Erythroblast (primary cell): ENCODE measurements around the gene XYLT1.

ENCODE experiments used
- DNase-seq, 2 experiments: peaks; one replicate each; lab custom pipeline; 2025; lab: John Stamatoyannopoulos, UW
- GATA1 ChIP-seq: IDR thresholded peaks from 2 replicates; pipeline ENCODE4 v1.6.1; 2011; ENCODE audit warnings: low read depth, mild to moderate bottlenecking, control low read depth, low read length, moderate library complexity
- POLR2A ChIP-seq: IDR thresholded peaks from 2 replicates; pipeline ENCODE4 v1.6.1; 2011; ENCODE audit warnings: mild to moderate bottlenecking, low read length

XYLT1 gene

DNA sequence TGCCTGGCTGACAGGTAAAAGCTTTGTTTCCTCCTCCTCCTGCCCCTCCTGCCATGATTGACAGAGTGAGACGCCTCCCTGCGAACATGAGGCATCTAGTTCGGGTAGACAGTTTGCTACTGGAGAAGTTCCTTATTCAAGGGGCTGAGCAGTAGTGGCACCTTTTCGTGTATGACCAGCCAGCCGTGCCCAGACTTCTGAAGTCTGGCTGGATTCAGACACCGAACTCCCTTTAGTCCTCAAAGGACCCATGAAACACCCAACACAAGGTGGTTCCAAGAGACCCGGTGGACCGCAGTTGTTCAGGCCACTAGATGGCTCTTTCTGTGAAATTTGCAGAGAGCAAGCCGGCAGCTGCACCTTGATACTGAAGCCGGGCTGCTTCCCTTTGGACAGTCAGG is 192.8 kb downstream of the XYLT1 start:
- peak in 1 of 2 experiments; percentile 2 for DNase-seq
- TF ChIP-seq POLR2A: no peak
- TF ChIP-seq GATA1: no peak

DNA sequence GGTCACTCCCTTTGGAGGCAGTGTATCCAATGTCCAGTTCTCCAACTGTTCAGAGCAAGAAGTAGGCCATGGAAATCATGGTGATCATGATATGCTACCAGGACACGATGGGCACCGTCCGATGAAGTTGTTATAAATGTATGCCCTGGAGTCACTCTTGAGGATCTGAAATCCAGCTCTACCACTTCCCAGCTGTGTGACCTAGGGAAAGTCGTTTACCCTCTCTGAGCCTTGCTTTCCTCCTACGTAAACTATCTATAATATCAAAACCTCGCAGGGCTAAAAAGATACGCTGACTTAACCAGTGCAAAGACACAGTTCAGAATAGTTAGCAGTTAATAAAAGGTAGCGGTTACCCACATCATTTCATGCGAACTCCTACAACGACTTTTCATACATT is 194.2 kb downstream of the XYLT1 start:
- DNase-seq: no peak
- TF ChIP-seq POLR2A (no peak), GATA1 (no peak)

DNA sequence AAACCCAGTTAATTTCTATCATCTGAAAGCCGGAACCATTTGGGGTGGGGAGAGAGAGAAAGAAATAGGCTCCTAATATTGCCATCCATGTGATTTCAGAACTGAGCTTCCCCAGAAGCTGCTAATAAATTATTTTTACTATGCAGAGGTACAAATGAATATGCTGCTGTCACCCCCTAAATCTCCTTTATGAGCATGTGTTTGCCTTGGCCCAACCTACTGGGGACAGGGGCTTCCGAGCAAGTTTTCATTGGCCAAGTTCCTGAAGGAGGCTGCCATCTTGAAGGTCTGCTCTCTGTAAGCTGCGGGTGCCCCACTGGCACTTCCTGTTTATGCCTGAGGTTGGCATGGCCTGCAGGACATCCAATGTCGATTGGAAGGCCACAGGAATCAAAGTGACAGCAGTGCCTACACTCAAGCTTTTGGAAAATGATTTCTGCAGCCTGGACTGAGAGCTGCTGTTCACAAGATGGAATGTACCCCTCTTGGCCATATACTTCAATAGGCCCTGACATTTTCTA is 194.7 kb downstream of the XYLT1 start:
- DNase-seq: no peak
- TF ChIP-seq POLR2A (no peak), GATA1 (no peak)

DNA sequence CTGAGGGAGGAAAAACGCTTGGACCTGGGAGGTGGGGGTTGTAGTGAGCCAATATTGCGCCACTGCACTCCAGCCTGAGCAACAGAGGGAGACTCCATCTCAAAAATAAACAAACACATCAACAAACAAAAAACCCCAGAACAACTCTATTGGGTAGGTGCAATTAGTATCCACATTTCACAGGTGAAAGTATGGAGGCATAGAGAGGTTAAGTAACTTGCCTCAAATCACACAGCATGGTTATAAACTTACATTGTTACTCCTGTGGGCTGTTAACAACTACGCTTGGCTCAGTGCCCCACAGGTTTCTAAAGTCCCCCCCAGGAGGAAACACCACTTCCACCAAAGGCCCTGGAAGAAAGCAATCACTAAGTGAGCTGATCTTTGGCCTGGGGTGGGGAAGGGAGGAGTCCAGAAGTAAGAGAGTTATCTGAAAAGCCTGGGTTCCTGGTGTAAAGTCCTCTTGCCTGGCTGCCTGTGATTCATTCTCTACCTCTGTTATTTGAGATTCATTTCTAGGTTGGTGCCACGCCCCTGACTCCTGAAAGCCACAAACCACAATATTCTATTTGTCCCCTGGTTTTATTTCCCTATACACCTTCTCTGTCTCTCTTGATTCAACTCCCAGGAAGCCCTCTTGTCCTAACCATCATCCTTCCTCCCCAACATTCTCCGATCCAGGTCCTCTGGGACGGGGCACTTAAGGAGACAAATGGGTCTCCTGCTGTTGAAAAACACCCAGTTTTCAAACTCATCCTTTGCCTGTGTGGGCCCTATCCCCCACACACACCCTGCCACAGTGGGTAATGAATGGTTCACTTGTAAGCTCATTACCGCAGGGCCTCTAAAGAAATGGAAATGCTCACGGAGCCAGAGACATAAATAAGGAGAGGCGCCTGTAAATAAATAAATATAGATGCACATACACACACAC is 195.4 kb downstream of the XYLT1 start:
- no peak for TF ChIP-seq POLR2A
- TF ChIP-seq GATA1: no peak
- DNase-seq: peak in 1 of 2 experiments; percentile 3

DNA sequence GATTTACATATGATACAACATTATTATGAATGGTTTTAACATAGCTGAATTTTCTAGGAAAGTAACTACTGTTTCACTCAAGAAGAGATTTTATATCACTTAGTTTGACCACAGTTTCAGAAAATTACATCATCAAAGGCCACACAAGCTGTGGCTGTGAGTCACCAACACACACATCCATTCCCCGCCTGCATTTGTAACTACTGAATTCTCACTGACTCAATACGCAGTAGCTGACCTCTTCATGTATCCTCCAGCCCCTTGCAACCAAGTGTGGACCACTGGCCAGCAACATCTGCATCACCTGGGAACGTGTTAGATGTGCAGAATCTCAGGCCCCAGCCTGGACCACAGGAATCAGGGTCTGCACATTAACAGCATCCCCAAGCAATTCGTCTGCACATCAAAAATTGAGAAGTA is 197.6 kb downstream of the XYLT1 start:
- TF ChIP-seq GATA1: no peak

DNA sequence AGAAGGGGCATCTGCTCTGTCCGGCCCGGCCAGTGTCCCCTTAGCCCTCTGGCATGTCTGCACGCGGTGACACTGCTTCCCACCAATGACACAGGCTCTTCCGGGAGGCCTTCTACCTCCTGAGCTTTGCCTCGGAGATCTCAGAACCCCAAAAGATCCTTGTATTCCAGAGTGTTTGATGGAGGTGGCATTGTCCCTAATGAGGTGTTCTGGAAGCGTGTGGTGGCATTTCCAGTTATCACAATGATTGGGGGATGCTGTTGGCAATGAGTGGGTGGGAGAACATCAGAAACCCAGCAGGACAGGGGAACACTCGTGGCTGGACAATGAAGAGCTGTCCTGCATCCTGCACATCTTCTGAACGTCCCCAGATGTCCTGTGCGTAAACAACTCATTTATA is 198.0 kb downstream of the XYLT1 start:
- no peak for DNase-seq
- TF ChIP-seq POLR2A: no peak
- no peak for TF ChIP-seq GATA1

More for the DNA sequence above, 197.6 kb downstream of the XYLT1 start:
- peak in 1 of 2 experiments; percentile 32 for DNase-seq

DNA sequence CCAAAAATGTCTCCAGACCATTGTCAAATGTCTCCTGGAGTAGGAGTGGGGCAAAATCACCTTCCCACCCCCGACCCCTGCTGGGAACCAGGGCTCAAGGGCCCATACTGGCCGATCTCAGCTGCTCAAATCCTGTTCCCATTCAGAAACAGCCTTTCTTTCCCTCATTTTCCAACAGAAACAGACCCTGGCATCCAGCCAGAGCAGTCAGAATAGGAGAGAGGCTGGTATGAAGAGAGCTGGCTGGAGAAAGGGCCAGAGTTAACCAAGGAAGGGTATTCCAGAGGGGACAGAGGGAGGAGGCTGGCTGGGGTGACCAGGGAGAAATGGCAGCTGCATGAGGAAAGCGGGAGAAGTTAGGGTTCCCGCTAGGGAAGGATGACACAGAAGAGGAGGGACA is 199.1 kb downstream of the XYLT1 start:
- TF ChIP-seq POLR2A (no peak), GATA1 (no peak)
- no peak for DNase-seq

DNA sequence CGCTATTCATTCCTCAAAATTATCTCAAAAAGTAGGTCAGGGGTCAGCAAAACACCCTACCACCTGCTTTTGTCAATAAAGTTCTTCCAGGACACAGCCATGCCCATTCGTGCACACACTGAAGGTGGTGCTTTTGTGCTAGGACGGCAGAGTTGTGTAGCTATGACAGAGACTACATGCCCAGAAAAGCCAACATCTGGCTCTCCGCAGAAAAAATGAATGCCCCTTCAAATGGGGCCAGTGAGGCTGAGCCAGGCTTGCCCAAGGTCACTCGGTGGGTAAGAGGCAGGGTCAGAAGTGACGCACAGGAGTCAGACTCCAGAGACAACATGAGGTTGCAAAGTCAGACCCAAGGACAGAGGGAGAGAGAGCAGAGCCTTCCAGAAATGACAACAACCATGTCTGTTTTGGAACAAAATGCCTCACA is 200.1 kb downstream of the XYLT1 start:
- DNase-seq: no peak
- TF ChIP-seq GATA1 (no peak), POLR2A (no peak)

DNA sequence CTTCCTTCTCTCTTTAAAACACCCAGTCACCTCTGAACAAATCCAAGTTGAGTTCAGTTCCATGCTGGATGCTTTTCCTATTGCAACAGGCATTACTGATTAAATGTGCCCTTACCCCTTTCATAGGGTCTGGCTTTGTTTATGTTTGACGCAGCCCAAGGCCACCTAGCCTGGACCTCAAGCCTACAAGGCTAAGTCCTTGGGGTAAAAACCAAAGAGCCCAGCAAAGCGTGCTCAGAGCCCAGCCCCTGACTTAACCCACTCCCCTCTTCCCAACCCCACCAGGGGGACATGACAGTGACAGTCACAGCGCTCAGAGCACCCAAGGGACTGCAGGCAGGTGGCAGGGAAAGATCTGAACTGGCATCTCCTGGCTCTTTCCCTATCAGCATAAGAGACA is 200.6 kb downstream of the XYLT1 start:
- no peak for DNase-seq
- no peak for TF ChIP-seq GATA1
- no peak for TF ChIP-seq POLR2A

DNA sequence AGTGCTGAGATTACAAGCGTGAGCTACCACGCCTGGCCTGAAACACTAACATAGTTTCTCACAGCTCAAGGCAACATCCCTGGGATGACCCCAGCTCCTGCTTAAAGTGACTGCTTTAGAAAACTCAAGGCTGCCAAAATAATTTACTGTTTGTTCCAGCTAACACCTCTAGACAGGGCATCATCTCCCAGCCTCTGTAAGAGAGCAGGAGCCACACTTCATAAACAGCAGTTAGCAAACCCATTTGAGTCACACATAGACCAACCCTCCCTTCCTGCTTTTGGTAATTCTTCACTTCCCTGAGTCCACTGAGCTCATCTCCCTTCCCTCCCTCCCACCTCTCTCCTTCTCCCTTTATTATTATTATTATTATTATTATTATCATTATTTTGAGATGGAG is 201.3 kb downstream of the XYLT1 start:
- TF ChIP-seq GATA1: no peak
- TF ChIP-seq POLR2A: no peak
- no peak for DNase-seq

DNA sequence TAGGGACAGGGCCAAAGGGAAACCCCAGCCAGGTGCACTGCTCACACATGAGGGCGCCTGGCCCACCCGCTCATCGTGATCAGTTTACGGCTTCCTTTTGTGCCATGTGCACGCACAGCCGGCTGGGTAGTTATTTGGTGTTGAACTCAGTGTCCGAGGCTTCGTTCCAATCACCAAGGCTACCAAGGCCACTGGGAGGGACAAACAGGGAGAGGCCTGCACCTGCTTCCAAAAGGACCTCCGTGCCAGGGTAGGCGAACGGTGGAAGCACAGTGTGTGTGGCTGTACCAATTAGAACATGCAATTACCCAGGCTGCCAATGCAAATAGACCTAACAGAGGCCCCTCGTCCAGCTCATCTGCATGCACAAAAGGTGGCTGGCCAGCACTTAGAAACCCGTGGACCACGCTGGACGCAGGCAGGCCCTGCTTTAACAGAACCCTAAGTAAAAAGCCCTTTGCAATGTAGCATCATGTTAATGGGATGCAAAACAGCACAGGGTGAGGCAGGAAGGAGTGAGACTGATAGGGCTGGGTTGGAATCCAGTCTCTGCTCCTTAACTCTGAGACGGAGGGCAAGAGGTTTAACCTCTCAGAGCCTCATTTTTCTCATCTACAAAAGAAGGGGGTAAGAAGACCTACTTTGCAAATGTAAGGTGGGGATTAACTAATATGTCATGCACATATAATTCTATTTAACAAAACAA is 204.0 kb downstream of the XYLT1 start:
- TF ChIP-seq POLR2A (no peak), GATA1 (no peak)
- DNase-seq: no peak

DNA sequence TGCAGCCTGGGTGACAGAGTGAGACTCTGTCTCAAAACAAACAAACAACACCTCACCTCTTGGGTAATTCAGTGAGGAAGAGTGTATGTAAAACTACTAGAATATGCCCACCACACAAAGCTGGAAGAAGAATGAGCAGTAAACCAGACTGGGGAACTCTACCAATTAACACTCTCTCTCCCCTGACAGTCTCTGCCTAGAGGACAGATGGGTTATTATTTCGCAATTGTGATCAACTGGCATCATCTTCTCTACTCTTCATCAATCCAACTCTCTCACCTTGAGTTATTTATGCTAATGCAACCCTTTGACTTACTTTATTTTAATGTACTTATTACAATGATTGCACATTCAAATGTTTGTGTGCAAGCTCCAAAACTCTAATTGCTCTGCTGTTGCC is 205.6 kb downstream of the XYLT1 start:
- TF ChIP-seq POLR2A: no peak
- TF ChIP-seq GATA1: no peak
- DNase-seq: no peak

DNA sequence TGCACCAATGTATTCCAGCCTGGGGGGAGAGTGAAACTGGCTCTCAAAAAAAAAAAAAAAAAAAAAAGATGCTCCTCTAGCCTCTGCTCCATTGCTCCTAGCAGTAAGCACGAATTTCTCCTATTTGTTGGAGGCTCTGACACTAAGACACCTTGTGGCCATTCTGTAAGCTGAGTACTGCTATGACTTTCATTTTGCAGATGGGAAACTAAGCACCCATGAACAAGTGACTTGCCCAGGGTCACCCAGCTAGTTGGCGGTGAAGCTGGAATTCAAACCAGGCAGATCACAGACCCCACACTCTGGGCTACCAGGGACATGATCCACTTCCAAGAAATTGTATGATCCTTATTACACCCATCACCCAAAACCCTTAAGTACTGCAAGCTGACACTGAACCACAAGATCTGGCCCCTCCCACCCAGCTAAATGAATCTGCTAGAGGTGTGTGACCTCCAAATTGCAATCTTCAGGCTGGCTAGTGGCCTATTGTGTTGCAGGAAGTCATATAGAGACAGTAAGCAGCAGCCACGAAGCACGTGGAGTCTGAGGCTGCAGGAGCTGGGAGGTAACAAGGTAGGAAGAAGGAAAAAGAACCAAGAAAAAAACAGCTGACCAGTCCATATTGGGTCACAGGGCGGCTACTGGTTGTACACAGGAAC is 209.4 kb downstream of the XYLT1 start:
- no peak for DNase-seq
- no peak for TF ChIP-seq GATA1
- TF ChIP-seq POLR2A: no peak

DNA sequence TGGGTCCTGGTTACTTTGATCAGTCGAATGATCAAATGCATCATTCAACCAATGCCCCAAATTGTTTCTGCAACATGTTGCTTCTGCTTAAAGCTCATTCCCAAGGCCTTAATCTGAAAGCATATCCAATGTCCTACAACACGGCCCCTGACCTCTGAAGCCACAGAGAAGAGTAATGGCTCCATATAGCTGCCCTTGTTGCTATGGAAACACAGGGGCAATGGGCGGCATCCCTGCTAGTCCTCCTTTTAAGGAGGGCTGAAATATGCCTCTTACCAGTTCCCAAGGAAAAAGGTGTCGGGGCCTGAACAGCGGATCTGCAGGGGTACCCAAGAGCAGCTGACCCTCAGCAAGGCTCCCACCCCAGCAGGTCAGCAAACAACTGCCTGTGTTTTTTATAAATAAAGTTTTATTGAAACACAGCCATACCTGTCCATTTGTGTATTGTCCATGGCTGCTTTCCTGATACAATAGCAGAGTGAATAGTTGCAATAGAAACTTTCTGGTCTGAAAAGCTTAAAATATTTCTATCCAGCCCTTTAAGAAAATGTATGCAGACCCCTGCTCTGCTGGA is 210.4 kb downstream of the XYLT1 start:
- TF ChIP-seq POLR2A: no peak
- TF ChIP-seq GATA1: no peak
- no peak for DNase-seq
